VCaP (cell line): ENCODE results near the gene CTU1.

Source experiments
- H3K27ac ChIP-seq: fragments of 450-650 bp; 2 replicates; pipeline ENCODE4 v1.5.1; 2017
- CTCF ChIP-seq: fragments of 450-650 bp; conservative IDR thresholded peaks from 2 replicates; pipeline ENCODE4 v1.5.1; 2017; ENCODE audit warnings: mild to moderate bottlenecking, moderate library complexity

The CTU1 gene

GRCh38 chr19:51139299-51140014, 31.2 kb upstream of the CTU1 start:
- no peak for TF ChIP-seq CTCF
- no peak overlapping the region for H3K27ac ChIP-seq

- no peak for TF ChIP-seq CTCF
- no peak overlapping the region for H3K27ac ChIP-seq
Measured at GRCh38 chr19:51138549-51138979, 30.4 kb upstream of the CTU1 start.

- no peak for TF ChIP-seq CTCF
- no peak overlapping the region for H3K27ac ChIP-seq
Measured at GRCh38 chr19:51137792-51138425, 29.7 kb upstream of the CTU1 start.

- TF ChIP-seq CTCF, result no peak
- H3K27ac ChIP-seq, result no peak overlapping the region
Measured at GRCh38 chr19:51136851-51137551, 28.8 kb upstream of the CTU1 start.

GRCh38 chr19:51135986-51136762, 28.0 kb upstream of the CTU1 start:
- no peak for TF ChIP-seq CTCF
- H3K27ac ChIP-seq, result no peak overlapping the region

GRCh38 chr19:51135004-51135403, 26.8 kb upstream of the CTU1 start:
- H3K27ac ChIP-seq, result no peak overlapping the region
- TF ChIP-seq CTCF, result no peak
